B cell (primary cell): Measurements from ENCODE around the gene FOXO1.

Experiments
- EZH2 ChIP-seq: IDR thresholded peaks from 2 replicates; pipeline ENCODE4 v1.6.1; 2012; ENCODE audit warnings: borderline replicate concordance, low read depth, mild to moderate bottlenecking, moderate library complexity, low read length; ENCODE audit not compliant: insufficient read depth, poor library complexity, severe bottlenecking
- TF ChIP-seq, protein P1 (sequence below): fragments of 200-600 bp; IDR thresholded peaks from one replicate; pipeline ENCODE4 v1.8.0; 2022; ENCODE audit warnings: antibody characterized with exemption, mild to moderate bottlenecking

DNA sequence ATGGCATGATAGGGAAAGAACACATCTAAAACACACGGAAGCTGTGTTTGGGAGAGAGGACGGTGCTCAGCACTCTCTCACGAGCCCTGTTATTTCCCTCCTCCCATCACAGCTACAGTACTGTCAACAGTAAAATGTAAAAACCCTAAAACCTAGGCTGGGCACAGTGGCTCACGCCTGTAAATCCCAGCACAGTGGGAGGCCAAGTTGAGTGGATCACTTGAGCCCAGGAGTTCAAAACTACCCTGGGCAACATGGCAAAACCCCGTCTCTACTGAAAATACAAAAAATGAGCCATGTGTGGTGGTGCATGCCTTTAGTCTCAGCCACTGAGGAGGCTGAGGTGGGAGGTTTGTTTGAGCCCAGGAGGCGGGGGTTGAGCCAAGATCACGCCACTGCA, 54.8 kb downstream of the FOXO1 start:
- TF ChIP-seq, protein P1, sequence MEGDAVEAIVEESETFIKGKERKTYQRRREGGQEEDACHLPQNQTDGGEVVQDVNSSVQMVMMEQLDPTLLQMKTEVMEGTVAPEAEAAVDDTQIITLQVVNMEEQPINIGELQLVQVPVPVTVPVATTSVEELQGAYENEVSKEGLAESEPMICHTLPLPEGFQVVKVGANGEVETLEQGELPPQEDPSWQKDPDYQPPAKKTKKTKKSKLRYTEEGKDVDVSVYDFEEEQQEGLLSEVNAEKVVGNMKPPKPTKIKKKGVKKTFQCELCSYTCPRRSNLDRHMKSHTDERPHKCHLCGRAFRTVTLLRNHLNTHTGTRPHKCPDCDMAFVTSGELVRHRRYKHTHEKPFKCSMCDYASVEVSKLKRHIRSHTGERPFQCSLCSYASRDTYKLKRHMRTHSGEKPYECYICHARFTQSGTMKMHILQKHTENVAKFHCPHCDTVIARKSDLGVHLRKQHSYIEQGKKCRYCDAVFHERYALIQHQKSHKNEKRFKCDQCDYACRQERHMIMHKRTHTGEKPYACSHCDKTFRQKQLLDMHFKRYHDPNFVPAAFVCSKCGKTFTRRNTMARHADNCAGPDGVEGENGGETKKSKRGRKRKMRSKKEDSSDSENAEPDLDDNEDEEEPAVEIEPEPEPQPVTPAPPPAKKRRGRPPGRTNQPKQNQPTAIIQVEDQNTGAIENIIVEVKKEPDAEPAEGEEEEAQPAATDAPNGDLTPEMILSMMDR = no peak
- no peak for TF ChIP-seq EZH2
